ENCODE measurements around the gene CHAC1.

The CHAC1 gene

DNA sequence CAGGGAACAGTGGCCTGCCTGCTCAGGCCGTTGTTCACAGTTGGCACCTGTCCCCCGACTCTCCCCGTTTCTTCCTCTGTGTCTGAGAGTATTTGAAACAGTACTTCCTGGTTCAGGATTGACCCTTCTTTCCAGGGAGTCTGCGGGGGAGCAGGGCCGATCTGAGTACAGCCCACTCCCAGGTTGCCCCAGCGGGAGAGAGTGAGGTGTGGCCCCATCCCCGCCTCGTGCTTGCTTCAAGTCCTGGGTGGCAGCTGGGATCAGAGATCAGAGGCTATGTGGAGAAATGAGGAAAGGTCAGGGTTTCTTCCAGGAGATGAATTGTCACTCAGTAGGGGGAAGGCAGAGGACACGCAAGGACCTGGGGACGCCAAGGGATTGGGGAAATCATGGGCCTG lies 30.7 kb upstream of the CHAC1 start:
- TF ChIP-seq, protein P1, sequence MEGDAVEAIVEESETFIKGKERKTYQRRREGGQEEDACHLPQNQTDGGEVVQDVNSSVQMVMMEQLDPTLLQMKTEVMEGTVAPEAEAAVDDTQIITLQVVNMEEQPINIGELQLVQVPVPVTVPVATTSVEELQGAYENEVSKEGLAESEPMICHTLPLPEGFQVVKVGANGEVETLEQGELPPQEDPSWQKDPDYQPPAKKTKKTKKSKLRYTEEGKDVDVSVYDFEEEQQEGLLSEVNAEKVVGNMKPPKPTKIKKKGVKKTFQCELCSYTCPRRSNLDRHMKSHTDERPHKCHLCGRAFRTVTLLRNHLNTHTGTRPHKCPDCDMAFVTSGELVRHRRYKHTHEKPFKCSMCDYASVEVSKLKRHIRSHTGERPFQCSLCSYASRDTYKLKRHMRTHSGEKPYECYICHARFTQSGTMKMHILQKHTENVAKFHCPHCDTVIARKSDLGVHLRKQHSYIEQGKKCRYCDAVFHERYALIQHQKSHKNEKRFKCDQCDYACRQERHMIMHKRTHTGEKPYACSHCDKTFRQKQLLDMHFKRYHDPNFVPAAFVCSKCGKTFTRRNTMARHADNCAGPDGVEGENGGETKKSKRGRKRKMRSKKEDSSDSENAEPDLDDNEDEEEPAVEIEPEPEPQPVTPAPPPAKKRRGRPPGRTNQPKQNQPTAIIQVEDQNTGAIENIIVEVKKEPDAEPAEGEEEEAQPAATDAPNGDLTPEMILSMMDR (IDR thresholded peaks at IDR 0.05; ENCODE audit: borderline replicate concordance, control extremely low read depth, extremely low read depth, insufficient read depth, missing control alignments) = no peak
- DNase-seq (ENCODE audit: low spot score) = no peak
- in situ Hi-C loops (cut with MboI; ENCODE audit: low sequenced_read_pairs, unreplicated experiment) = loop anchor here (10.0 to 25.0 kb wide), 2 partner anchors 90 to 252 kb away; no protein-coding TSS in a partner anchor

DNA sequence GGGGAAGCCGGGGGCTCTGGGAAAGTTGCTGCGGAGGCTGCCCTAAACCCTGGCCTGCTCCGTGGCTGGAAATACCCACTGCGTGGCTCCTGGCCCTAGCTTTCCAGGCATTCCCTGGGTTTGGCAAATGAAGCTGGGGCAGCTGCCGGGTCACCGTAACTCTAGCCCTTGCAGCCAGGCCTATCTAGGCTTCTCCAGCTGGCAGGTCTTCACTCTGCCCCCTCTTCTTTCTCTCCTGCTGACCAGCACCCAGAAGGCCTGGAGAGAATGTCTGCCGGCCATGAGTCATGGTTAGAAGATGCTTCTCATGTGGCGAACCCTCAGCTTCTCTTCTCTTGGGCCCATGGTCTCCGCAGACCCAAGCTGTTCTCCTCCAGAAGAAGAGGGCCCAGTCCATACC lies 29.7 kb upstream of the CHAC1 start:
- TF ChIP-seq, protein P1 (IDR thresholded peaks at IDR 0.05; ENCODE audit: borderline replicate concordance, control extremely low read depth, extremely low read depth, insufficient read depth, missing control alignments) = no peak
- in situ Hi-C loops (cut with MboI; ENCODE audit: low sequenced_read_pairs, unreplicated experiment) = loop anchor here (10.0 to 25.0 kb wide), 2 partner anchors 89 to 251 kb away; no protein-coding TSS in a partner anchor

DNA sequence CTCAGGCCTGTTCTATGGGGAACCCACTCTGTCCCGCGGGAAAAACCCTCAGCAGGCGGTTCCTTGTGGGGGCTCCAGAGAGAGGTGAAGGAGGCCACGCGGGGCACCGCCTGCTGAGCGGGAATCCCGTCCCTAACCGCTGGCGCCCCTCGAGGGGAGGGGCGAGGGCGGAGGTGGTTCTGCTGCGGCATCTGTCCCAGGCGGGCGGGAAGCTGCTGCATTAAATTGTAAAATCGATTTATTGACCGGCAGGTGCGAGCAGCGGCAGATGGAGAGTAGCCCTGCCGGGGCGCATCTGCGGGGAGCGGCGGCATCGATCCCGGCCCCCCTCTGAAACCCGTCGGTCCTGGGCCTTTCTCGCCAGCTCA lies 27.8 kb upstream of the CHAC1 start:
- in situ Hi-C loops (cut with MboI; ENCODE audit: low sequenced_read_pairs, unreplicated experiment) = loop anchor here (10.0 kb wide), 1 partner anchor 249 kb away; no protein-coding TSS in a partner anchor
- DNase-seq (ENCODE audit: low spot score) = no peak
- TF ChIP-seq, protein P1 (IDR thresholded peaks at IDR 0.05; ENCODE audit: borderline replicate concordance, control extremely low read depth, extremely low read depth, insufficient read depth, missing control alignments) = no peak

More for the DNA sequence above, 29.7 kb upstream of the CHAC1 start:
- no peak for DNase-seq (ENCODE audit: low spot score)

DNA sequence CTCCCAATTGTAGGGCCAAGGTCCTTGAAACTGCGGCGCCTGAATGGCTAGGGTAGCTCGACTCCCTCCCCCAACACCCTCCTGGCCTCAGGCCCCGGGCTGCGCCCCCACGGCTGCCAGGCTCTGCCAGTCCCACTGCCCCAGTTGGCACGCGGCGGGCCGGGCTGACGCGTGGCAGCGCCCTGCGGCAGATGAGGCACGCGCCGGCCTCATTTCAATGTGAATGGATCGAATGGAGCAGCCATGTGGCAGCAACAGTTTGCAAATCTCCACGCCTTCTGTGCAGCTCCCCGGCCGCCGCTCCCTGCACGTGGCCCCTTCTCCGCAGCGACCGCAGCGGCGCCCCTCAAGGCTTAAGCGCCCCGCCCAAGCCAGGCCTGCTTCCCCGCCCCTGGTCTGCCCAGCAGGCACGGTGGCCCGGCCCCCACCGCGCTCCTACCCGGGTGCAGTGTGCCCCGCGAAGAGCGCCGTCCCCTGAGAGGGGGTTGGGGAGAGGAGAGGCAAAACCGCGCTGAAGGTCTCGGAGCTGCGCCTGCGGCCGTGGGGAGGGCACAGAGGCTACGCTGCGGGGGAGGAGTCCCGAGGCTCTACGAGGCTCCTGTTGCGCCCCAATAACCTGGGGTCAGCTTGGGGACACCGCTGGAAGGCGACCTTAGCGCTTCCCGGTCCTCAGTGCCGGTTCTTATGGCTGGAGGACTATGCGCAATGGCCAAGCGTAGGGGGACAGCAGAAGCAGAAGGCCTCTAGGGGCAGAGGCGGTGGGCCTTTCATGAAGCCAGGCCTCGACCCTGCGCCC lies 27.2 kb upstream of the CHAC1 start:
- no peak for DNase-seq (ENCODE audit: low spot score)

DNA sequence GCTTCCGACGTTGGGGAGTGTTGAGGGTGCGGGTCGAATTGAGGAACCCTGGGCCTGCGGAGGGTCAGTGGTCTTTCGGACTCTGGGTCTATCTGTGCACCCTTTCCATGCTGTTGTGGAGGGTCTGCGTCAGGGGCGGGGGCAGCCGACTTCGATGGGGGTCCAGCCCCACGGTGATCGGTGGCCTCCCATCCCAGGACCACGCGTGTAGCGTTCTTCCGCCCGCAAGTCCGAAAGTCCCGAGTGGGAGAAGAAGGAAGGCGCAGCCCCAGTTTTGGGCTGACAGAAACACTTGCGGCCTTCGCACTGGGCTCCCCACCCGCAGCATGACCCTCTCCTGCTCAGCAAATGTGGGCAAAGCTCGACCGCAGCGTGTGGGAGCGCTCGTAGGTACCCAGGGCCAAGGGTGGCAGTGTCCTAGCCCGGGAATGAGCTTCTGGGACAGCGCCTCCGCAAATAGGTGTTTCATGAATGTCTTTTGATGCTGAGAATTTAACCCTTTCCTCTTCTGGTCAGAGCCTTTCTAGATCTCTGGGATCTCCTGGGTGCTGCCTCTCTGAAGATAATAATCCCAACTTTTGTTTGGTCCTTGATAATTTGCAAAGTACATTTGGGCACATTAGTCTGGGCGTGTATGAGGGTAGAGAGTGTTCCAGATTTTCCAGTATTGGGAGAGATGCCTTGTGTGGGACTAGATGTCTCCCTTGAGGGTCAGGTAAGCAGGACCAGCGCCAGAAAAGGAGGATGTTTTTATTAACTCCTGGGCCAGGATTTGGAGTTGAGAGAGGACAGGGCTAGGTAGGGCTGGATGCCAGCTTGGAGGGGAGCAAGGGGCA lies 26.4 kb upstream of the CHAC1 start:
- in situ Hi-C loops (cut with MboI; ENCODE audit: low sequenced_read_pairs, unreplicated experiment) = loop anchor here (10.0 kb wide), 1 partner anchor 248 kb away; no protein-coding TSS in a partner anchor
- TF ChIP-seq, protein P1 (IDR thresholded peaks at IDR 0.05; ENCODE audit: borderline replicate concordance, control extremely low read depth, extremely low read depth, insufficient read depth, missing control alignments) = no peak
- no peak for DNase-seq (ENCODE audit: low spot score)

More for the DNA sequence above, 27.2 kb upstream of the CHAC1 start:
- TF ChIP-seq, protein P1 (IDR thresholded peaks at IDR 0.05; ENCODE audit: borderline replicate concordance, control extremely low read depth, extremely low read depth, insufficient read depth, missing control alignments) = no peak
- in situ Hi-C loops (cut with MboI; ENCODE audit: low sequenced_read_pairs, unreplicated experiment) = loop anchor here (10.0 kb wide), 1 partner anchor 249 kb away; no protein-coding TSS in a partner anchor

DNA sequence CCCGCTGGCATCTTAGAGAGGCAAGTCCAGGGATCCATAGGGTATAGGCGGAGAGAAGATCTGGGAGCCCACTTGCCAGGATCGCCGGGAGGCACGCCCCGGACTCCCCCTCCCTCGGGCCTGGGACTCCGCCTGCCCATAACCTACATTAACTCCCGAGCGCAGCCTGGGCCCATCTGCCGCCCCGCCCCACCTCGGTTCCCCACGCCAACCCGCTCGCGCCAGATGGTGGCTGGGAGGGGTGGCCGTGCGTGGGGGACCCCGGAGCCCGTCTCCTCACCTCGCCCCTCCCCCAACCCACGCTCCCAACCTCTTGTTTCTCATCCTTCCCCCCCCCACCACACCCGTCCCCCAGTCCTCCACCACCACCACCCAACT lies 25.8 kb upstream of the CHAC1 start:
- TF ChIP-seq, protein P1 (IDR thresholded peaks at IDR 0.05; ENCODE audit: borderline replicate concordance, control extremely low read depth, extremely low read depth, insufficient read depth, missing control alignments) = no peak
- in situ Hi-C loops (cut with MboI; ENCODE audit: low sequenced_read_pairs, unreplicated experiment) = loop anchor here (10.0 kb wide), 1 partner anchor 247 kb away; no protein-coding TSS in a partner anchor

More for the DNA sequence above, 25.8 kb upstream of the CHAC1 start:
- no peak for DNase-seq (ENCODE audit: low spot score)

All from GM13976 (cell line).